HG02642 (cell line): ENCODE data around the gene KCNMA1.
A peak's percentile ranks its signal among the peaks of the same experiment; 100 is the strongest.

ENCODE experiments used
- ATAC-seq: cut with Tn5 transposase; IDR thresholded peaks from one replicate; pipeline ENCODE4 v1.9.1; 2021; ENCODE audit warnings: mild to moderate bottlenecking; ENCODE audit not compliant: unreplicated experiment, poor library complexity

KCNMA1 gene

GRCh38 chr10:77609781-77610272, 27.8 kb downstream of the KCNMA1 start:
- ATAC-seq: no peak

- no peak for ATAC-seq
Measured at GRCh38 chr10:77608281-77608680, 29.3 kb downstream of the KCNMA1 start.

GRCh38 chr10:77606751-77607150, 30.9 kb downstream of the KCNMA1 start:
- ATAC-seq: no peak

GRCh38 chr10:77605466-77605865, 32.1 kb downstream of the KCNMA1 start:
- ATAC-seq: no peak

GRCh38 chr10:77604941-77605351, 32.7 kb downstream of the KCNMA1 start:
- no peak for ATAC-seq

- peak; percentile 35 for ATAC-seq
Measured at GRCh38 chr10:77604063-77604462, 33.5 kb downstream of the KCNMA1 start.

- ATAC-seq: peak; percentile 70
Measured at GRCh38 chr10:77603534-77603927, 34.1 kb downstream of the KCNMA1 start.

GRCh38 chr10:77602913-77603533, 34.6 kb downstream of the KCNMA1 start:
- no peak for ATAC-seq

GRCh38 chr10:77602231-77602912, 35.2 kb downstream of the KCNMA1 start:
- no peak for ATAC-seq

GRCh38 chr10:77601488-77601887, 36.1 kb downstream of the KCNMA1 start:
- no peak for ATAC-seq

- no peak for ATAC-seq
Measured at GRCh38 chr10:77600640-77601039, 37.0 kb downstream of the KCNMA1 start.

GRCh38 chr10:77599651-77600050, 38.0 kb downstream of the KCNMA1 start:
- no peak for ATAC-seq

GRCh38 chr10:77598606-77599005, 39.0 kb downstream of the KCNMA1 start:
- no peak for ATAC-seq

GRCh38 chr10:77597560-77597959, 40.0 kb downstream of the KCNMA1 start:
- ATAC-seq: no peak

- ATAC-seq: no peak
Measured at GRCh38 chr10:77594471-77594783, 43.2 kb downstream of the KCNMA1 start.

- no peak for ATAC-seq
Measured at GRCh38 chr10:77593771-77594470, 43.7 kb downstream of the KCNMA1 start.

- ATAC-seq: no peak
Measured at GRCh38 chr10:77592946-77593636, 44.5 kb downstream of the KCNMA1 start.

GRCh38 chr10:77592510-77592909, 45.1 kb downstream of the KCNMA1 start:
- no peak for ATAC-seq

GRCh38 chr10:77591238-77591880, 46.2 kb downstream of the KCNMA1 start:
- ATAC-seq: no peak
